ENCODE measurements around the gene AGMAT.

Gene AGMAT

DNA sequence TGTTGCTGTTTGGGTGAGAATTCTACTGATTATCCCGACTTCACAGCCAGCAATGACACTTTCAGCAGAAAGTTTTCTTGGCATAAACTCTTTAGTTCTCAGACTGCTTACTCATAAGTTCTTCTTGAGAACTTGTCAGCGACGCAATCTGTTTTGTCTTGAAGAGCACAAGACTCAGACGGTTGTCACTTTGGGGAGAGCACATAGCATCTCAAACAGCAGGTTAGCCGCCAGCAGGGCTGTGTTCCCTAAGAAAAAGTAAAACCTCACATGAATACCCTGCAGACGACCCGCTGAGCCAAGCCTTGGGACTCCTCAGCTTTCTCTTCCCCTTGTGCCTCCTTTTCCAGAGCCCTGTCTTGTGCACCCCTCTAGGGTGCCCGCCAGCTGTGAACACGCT, 11.4 kb downstream of the AGMAT start:
- H3K4me1 Mint-ChIP-seq = peaks cover 18% of the 10 kb centered on the region
- H3K27me3 Mint-ChIP-seq (ENCODE audit: low read depth) = no peaks in the 10 kb centered on the region
- H3K4me3 Mint-ChIP-seq = no peak overlapping the region
- peaks cover 33% of the 10 kb centered on the region for H3K36me3 Mint-ChIP-seq (ENCODE audit: low read depth)
- H3K27ac Mint-ChIP-seq = peak overlapping the region in 2 of 3 experiments; percentile 48 to 72
- H3K9me3 Mint-ChIP-seq = no peaks in the 10 kb centered on the region
- TF ChIP-seq, protein P1, sequence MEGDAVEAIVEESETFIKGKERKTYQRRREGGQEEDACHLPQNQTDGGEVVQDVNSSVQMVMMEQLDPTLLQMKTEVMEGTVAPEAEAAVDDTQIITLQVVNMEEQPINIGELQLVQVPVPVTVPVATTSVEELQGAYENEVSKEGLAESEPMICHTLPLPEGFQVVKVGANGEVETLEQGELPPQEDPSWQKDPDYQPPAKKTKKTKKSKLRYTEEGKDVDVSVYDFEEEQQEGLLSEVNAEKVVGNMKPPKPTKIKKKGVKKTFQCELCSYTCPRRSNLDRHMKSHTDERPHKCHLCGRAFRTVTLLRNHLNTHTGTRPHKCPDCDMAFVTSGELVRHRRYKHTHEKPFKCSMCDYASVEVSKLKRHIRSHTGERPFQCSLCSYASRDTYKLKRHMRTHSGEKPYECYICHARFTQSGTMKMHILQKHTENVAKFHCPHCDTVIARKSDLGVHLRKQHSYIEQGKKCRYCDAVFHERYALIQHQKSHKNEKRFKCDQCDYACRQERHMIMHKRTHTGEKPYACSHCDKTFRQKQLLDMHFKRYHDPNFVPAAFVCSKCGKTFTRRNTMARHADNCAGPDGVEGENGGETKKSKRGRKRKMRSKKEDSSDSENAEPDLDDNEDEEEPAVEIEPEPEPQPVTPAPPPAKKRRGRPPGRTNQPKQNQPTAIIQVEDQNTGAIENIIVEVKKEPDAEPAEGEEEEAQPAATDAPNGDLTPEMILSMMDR (IDR thresholded peaks at IDR 0.05; ENCODE audit: unreplicated experiment in 3 of 3) = no peak

DNA sequence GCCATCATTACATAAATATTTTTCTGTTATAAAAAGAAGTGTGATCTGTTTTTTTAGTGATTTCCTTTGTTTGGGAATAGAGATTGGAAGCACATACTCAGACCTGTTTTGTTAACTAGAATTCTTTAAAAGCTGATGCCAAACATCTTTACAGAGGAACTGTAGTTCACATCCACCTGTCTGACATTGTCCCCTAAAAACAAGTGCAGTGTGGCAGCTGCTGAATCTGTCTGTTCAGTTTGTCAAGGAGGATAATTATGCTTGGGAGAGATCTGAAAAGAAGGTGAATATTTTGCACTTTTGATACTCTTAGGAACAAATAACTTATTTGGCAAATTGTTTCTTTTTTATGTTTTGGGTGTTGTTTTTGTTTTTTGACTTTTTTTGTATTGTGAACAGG, 13.6 kb downstream of the AGMAT start:
- Mint-ChIP-seq H3K27me3 (ENCODE audit: low read depth) (no peaks in the 10 kb centered on the region), H3K4me1 (peaks cover 16% of the 10 kb centered on the region), H3K36me3 (ENCODE audit: low read depth) (peaks cover 49% of the 10 kb centered on the region), H3K9me3 (no peaks in the 10 kb centered on the region), H3K27ac (peak overlapping the region; percentile 59 to 76 (median 74)), H3K4me3 (no peak overlapping the region)
- TF ChIP-seq, protein P1 (IDR thresholded peaks at IDR 0.05; ENCODE audit: unreplicated experiment in 3 of 3) = no peak

DNA sequence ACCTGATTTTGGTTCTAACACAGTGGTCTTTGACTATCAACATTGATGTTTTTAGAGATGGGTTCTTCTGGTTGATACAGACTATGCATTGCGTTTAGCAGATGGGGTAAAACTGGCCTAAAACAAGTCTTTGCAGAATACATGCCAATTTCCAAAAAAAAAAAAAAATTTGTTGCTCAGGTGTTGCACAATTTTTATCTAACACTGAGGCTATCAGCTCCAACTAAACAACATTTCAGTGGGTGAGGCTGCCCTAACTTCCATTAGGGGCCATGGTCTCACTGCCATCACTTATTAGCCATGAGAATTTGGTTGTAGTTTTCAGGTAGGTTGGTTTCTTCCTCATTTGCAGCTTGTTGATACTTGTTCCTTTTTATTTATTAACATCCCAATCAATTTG, 14.0 kb downstream of the AGMAT start:
- peaks cover 53% of the 10 kb centered on the region for H3K36me3 Mint-ChIP-seq (ENCODE audit: low read depth)
- H3K4me1 Mint-ChIP-seq = peaks cover 16% of the 10 kb centered on the region
- TF ChIP-seq, protein P1 (IDR thresholded peaks at IDR 0.05; ENCODE audit: unreplicated experiment in 3 of 3) = no peak
- no peak overlapping the region for H3K4me3 Mint-ChIP-seq
- H3K9me3 Mint-ChIP-seq = no peaks in the 10 kb centered on the region
- H3K27me3 Mint-ChIP-seq (ENCODE audit: low read depth) = no peaks in the 10 kb centered on the region
- peak overlapping the region in 2 of 3 experiments; percentile 59 to 74 for H3K27ac Mint-ChIP-seq

DNA sequence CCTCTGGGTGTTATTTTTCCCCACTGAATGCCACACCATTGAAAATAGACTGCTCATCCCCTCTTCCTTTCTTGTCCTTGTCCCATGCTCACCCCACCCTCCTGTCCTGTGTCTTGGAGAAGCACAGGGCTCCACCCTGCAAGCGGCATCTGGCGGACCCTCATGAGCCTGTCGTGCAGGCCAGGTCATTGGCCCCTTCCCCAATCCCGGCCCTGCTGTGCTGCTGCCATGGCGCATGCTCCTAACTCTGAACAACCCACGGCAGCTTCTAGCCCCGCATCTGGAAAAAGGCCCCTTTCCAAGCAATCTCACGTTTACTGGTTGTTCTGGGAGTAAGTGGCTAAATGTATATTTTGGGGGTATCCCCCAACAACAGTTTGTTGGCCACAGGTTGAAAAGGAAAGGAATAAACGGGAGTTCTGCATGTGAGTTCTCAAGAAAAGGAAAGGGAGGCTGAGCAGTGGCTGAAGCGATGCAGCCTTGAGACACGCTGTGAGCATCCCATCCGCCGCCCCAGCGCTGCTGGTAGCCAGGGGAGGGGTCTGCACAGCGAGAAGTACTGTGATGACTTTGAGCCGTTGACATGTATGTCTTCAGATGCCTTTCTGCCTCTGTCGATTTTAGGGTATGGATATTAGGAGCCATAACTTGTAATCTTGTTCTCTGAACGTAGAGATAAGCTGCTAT, 16.3 kb downstream of the AGMAT start:
- Mint-ChIP-seq H3K9me3 (no peaks in the 10 kb centered on the region), H3K4me1 (peaks cover 12% of the 10 kb centered on the region), H3K27me3 (ENCODE audit: low read depth) (no peaks in the 10 kb centered on the region), H3K27ac (peak overlapping the region in 1 of 3 experiments; percentile 20), H3K36me3 (ENCODE audit: low read depth) (peaks cover 62% of the 10 kb centered on the region), H3K4me3 (no peak overlapping the region)
- TF ChIP-seq, protein P1 (IDR thresholded peaks at IDR 0.05; ENCODE audit: unreplicated experiment in 3 of 3) = no peak

GRCh38 chr1:15559189-15559810, 25.6 kb downstream of the AGMAT start:
- no peaks in the 10 kb centered on the region for H3K9me3 Mint-ChIP-seq
- peak overlapping the region in 1 of 3 experiments; percentile 17 for H3K4me3 Mint-ChIP-seq
- no peaks in the 10 kb centered on the region for H3K4me1 Mint-ChIP-seq
- H3K36me3 Mint-ChIP-seq (ENCODE audit: low read depth) = peaks cover 40% of the 10 kb centered on the region
- TF ChIP-seq, protein P1 (IDR thresholded peaks at IDR 0.05; ENCODE audit: unreplicated experiment in 3 of 3) = no peak
- no peaks in the 10 kb centered on the region for H3K27me3 Mint-ChIP-seq (ENCODE audit: low read depth)
- H3K27ac Mint-ChIP-seq = peak overlapping the region; percentile 88 to 98 (median 89)
